ENCODE measurements around the gene TENT4B. TPM values are rescaled to one million over a fixed set of nuclear protein-coding genes. Genes with fewer than 3 reads are reported as not detected.
A peak's percentile ranks its signal among the peaks of the same experiment; 100 is the strongest.

Gene TENT4B
- total and polyA plus RNA-seq, 5 donors from 2014 or later = 3.5 to 19.7 (median 3.6) TPM

DNA sequence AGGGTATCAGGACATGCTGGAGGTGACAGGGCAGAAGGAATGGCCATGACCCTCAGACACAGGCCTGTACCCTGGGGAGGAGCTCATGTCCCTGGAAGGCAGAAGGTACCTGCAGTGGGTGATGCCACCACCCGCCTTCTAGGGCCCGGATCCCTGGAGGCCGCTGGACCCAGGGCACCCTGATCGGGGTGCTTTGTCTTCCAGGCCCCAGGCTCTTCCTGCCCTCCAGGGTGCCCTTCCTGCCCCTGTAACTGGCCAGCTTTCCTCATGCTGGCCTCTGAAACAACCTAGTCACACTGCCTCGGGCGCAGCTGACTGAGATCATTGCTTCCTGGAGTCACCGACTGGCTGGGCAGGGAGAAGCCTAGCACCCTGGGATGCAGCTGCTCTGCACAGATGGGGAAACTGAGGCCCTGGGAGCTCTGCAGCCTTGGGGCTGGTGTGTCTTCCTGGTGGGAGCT lies 119.0 kb downstream of the TENT4B start:
- DNase-seq (no peak), ATAC-seq (ENCODE audit: low read depth in 2 of 2) (no peak)
- peak overlapping the region; percentile 98 to 99 (median 99) for H3K27ac Mint-ChIP-seq
- H3K4me1 Mint-ChIP-seq = peaks cover 9 to 95% (median 61%) of the 10 kb centered on the region in 4 donors
- Histone ChIP-seq H3K27ac (ENCODE audit: insufficient read depth, low read length, poor library complexity, severe bottlenecking) (peak overlapping the region; percentile 88), H3K4me1 (ENCODE audit: control insufficient read depth, insufficient read depth, low read length, poor library complexity, severe bottlenecking) (peaks cover 99% of the 10 kb centered on the region), H3K36me3 (ENCODE audit: control insufficient read depth, insufficient read depth, low read length) (no peaks in the 10 kb centered on the region), H3K9me3 (ENCODE audit: control insufficient read depth in 2 of 2, low read length in 2 of 2) (no peaks in the 10 kb centered on the region), H3K27me3 (ENCODE audit: control insufficient read depth, insufficient read depth, low read length) (no peaks in the 10 kb centered on the region), H3K4me3 (ENCODE audit: low read depth, low read length) (no peak overlapping the region)
- peaks cover 24% of the 10 kb centered on the region for H3K36me3 Mint-ChIP-seq
- H3K27me3 Mint-ChIP-seq = no peaks in the 10 kb centered on the region
- H3K4me3 Mint-ChIP-seq = peak overlapping the region; percentile 57 to 98 (median 86)
- no peaks in the 10 kb centered on the region for H3K9me3 Mint-ChIP-seq

DNA sequence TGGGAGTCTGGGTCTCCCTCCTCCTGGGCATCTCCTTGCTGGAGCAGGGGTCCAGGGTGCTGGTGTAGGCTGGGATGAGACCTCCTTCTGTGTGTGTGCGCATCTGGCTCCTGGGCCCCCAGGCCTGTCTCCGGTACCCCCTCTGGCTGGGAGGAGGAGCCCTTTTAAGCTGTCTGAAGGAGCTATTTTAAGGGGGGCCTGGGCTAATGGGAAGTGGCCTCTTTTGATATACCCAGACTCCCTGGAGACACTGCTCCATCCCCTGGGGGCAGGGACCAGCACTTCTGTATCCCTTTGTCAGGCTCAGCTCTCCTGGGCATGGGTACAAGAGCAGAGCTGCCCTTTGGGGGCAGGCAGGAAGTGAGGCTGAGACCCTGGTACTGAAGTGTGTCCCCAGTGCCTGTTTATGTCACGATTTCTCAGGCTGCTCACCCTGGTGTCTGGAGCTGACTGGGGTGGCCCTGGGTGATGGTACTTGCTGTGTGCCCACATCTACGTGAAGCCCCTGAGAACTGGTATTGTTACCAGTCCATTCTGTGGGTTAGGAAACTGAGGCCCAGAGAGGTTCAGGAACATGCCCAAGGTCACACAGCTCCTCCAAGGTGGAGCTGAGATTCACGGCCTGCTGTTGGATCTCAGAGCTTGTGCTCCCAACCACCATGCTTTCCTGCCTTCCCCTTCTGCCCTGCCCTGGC lies 119.7 kb downstream of the TENT4B start:
- ATAC-seq (ENCODE audit: low read depth in 2 of 2) (no peak), DNase-seq (no peak)
- H3K27me3 Mint-ChIP-seq = no peaks in the 10 kb centered on the region
- no peaks in the 10 kb centered on the region for H3K27me3 ChIP-seq (ENCODE audit: control insufficient read depth, insufficient read depth, low read length)
- H3K27ac ChIP-seq (ENCODE audit: insufficient read depth, low read length, poor library complexity, severe bottlenecking) = peak overlapping the region; percentile 88
- peak overlapping the region; percentile 90 to 98 (median 96) for H3K4me3 Mint-ChIP-seq
- H3K4me1 ChIP-seq (ENCODE audit: control insufficient read depth, insufficient read depth, low read length, poor library complexity, severe bottlenecking) = peaks cover 99% of the 10 kb centered on the region
- H3K36me3 ChIP-seq (ENCODE audit: control insufficient read depth, insufficient read depth, low read length) = no peaks in the 10 kb centered on the region
- no peaks in the 10 kb centered on the region for H3K9me3 Mint-ChIP-seq
- H3K36me3 Mint-ChIP-seq = peaks cover 24% of the 10 kb centered on the region
- no peaks in the 10 kb centered on the region for H3K9me3 ChIP-seq (ENCODE audit: control insufficient read depth in 2 of 2, low read length in 2 of 2)
- peaks cover 12 to 97% (median 66%) of the 10 kb centered on the region in 4 donors for H3K4me1 Mint-ChIP-seq
- H3K4me3 ChIP-seq (ENCODE audit: low read depth, low read length) = peak overlapping the region; percentile 64
- peak overlapping the region; percentile 98 to 99 (median 99) for H3K27ac Mint-ChIP-seq

DNA sequence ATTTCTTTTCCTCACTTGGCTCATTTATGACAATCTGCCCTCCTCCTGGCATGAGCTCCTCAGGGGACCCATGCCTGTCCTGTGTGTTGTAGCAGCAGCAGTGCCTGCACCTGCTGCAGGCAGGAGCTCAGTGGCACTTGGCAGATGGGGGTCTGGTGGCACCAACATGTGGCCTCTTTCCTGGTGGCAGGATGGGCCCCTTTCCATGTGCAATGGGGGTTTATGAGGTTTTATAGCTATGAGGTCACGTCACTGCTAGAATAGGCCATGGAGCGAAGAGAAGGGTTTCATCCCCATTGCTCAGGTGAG lies 120.2 kb downstream of the TENT4B start:
- H3K4me3 Mint-ChIP-seq = peak overlapping the region; percentile 90 to 98 (median 96)
- no peaks in the 10 kb centered on the region for H3K36me3 ChIP-seq (ENCODE audit: control insufficient read depth, insufficient read depth, low read length)
- no peaks in the 10 kb centered on the region for H3K9me3 ChIP-seq (ENCODE audit: control insufficient read depth in 2 of 2, low read length in 2 of 2)
- peaks cover 99% of the 10 kb centered on the region for H3K4me1 ChIP-seq (ENCODE audit: control insufficient read depth, insufficient read depth, low read length, poor library complexity, severe bottlenecking)
- ATAC-seq (ENCODE audit: low read depth in 2 of 2) (no peak), DNase-seq (no peak)
- peak overlapping the region; percentile 98 to 99 (median 99) for H3K27ac Mint-ChIP-seq
- H3K4me1 Mint-ChIP-seq = peaks cover 13 to 99% (median 69%) of the 10 kb centered on the region in 4 donors
- H3K4me3 ChIP-seq (ENCODE audit: low read depth, low read length) = peak overlapping the region; percentile 64
- peaks cover 23% of the 10 kb centered on the region for H3K36me3 Mint-ChIP-seq
- no peaks in the 10 kb centered on the region for H3K27me3 ChIP-seq (ENCODE audit: control insufficient read depth, insufficient read depth, low read length)
- peak overlapping the region; percentile 88 for H3K27ac ChIP-seq (ENCODE audit: insufficient read depth, low read length, poor library complexity, severe bottlenecking)
- no peaks in the 10 kb centered on the region for H3K9me3 Mint-ChIP-seq
- no peaks in the 10 kb centered on the region for H3K27me3 Mint-ChIP-seq

DNA sequence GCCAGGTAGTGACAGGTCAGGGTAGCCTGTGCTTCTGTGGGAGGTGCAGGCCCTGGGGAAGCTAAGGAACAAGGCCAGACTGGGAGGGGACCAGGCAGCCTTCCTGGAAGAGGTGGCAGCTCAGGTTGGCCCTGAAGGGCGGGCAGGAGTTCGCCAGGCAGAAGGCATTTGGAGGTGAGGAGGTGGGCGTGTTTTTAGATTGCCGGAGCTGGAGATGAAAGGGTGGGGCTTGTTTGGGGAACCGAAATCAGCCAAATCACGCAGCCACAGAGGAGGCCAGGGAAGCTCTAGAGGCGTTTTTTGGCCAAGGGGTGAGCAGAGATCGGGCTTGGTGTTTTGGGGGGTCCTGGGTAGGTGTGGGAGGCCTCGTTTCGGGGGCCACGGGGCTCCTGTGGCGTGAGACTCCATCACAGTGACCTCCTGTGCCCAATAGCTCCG lies 120.8 kb downstream of the TENT4B start:
- Histone ChIP-seq H3K36me3 (ENCODE audit: control insufficient read depth, insufficient read depth, low read length) (no peaks in the 10 kb centered on the region), H3K27me3 (ENCODE audit: control insufficient read depth, insufficient read depth, low read length) (no peaks in the 10 kb centered on the region), H3K4me3 (ENCODE audit: low read depth, low read length) (peak overlapping the region; percentile 64), H3K9me3 (ENCODE audit: control insufficient read depth in 2 of 2, low read length in 2 of 2) (no peaks in the 10 kb centered on the region), H3K27ac (ENCODE audit: insufficient read depth, low read length, poor library complexity, severe bottlenecking) (peak overlapping the region; percentile 88), H3K4me1 (ENCODE audit: control insufficient read depth, insufficient read depth, low read length, poor library complexity, severe bottlenecking) (peaks cover 99% of the 10 kb centered on the region)
- DNase-seq = peak; percentile 18 to 78 (median 29)
- peaks cover 13 to 99% (median 69%) of the 10 kb centered on the region in 4 donors for H3K4me1 Mint-ChIP-seq
- H3K36me3 Mint-ChIP-seq = peaks cover 20% of the 10 kb centered on the region
- ATAC-seq (ENCODE audit: low read depth in 2 of 2) = peak; percentile 16 to 37
- H3K27ac Mint-ChIP-seq = peak overlapping the region; percentile 98 to 99 (median 99)
- H3K4me3 Mint-ChIP-seq = peak overlapping the region; percentile 90 to 98 (median 96)
- H3K27me3 Mint-ChIP-seq = no peaks in the 10 kb centered on the region
- no peaks in the 10 kb centered on the region for H3K9me3 Mint-ChIP-seq

DNA sequence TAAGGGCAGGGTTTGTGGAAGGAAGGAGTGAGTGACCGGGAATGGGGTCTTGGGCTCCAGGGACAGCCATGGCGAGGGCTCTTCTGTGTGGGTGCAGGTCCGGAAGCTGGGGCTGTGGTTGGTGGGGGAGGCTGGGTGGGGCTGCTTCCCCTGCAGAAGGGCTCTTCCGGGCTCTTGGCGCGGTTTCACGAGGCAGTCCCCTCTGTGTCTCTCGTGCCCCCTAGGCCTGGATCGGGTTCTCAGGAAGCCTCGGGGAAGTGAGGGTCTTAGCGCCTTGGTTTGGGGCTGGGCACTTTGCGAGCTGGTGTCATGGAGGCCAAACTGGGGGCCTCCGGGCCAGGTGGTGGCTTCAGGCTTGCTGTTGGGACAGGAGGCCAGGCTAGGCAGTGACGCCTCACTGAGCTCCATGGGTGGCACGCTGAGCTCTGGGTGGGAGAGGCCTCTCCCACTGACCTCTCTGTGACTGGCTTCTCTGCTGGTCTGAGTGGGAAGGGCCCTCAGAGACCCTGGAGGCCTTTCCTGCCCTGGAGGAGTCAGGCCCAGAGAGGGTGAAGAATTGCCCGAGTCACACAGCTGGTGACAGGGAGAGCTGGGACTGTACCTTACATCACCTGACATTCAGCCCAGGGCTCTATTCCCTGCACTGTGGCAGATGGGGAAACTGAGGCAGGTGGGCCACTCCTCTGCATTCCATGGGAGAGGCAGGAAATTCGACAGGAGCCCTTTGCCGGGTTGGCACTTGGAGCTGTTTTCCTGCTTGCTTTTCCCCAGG lies 121.4 kb downstream of the TENT4B start:
- Histone ChIP-seq H3K36me3 (ENCODE audit: control insufficient read depth, insufficient read depth, low read length) (no peaks in the 10 kb centered on the region), H3K27ac (ENCODE audit: insufficient read depth, low read length, poor library complexity, severe bottlenecking) (peak overlapping the region; percentile 88), H3K27me3 (ENCODE audit: control insufficient read depth, insufficient read depth, low read length) (no peaks in the 10 kb centered on the region), H3K4me1 (ENCODE audit: control insufficient read depth, insufficient read depth, low read length, poor library complexity, severe bottlenecking) (peaks cover 99% of the 10 kb centered on the region), H3K4me3 (ENCODE audit: low read depth, low read length) (peak overlapping the region; percentile 64), H3K9me3 (ENCODE audit: control insufficient read depth in 2 of 2, low read length in 2 of 2) (no peaks in the 10 kb centered on the region)
- Mint-ChIP-seq H3K4me1 (peaks cover 15 to 99% (median 69%) of the 10 kb centered on the region in 4 donors), H3K4me3 (peak overlapping the region; percentile 90 to 98 (median 96)), H3K27me3 (no peaks in the 10 kb centered on the region), H3K36me3 (peaks cover 19% of the 10 kb centered on the region), H3K9me3 (no peaks in the 10 kb centered on the region), H3K27ac (peak overlapping the region; percentile 98 to 99 (median 99))
- DNase-seq (peak; percentile 47 to 89 (median 66)), ATAC-seq (ENCODE audit: low read depth in 2 of 2) (peak; percentile 77 to 80)

DNA sequence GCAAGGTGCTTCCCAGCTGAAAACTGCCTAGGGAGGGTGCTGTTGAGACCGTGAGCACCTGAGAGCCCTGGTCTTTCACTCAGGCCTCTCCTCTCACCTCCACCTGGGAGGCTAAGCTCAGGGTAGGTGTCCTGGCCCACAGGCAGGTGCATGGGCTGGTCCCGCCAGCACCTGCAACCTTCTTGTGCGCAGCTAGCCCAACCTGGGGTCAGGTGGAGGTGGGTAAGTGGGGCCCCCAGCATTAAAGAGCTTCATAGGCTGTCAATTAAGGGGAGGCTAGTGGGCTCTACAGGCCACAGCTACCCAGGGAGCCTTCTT lies 122.0 kb downstream of the TENT4B start:
- ATAC-seq (ENCODE audit: low read depth in 2 of 2) (no peak), DNase-seq (no peak)
- no peaks in the 10 kb centered on the region for H3K9me3 ChIP-seq (ENCODE audit: control insufficient read depth in 2 of 2, low read length in 2 of 2)
- H3K4me1 ChIP-seq (ENCODE audit: control insufficient read depth, insufficient read depth, low read length, poor library complexity, severe bottlenecking) = peaks cover 99% of the 10 kb centered on the region
- Mint-ChIP-seq H3K27me3 (no peaks in the 10 kb centered on the region), H3K36me3 (peaks cover 21% of the 10 kb centered on the region), H3K4me1 (peaks cover 20 to 99% (median 69%) of the 10 kb centered on the region in 4 donors), H3K4me3 (peak overlapping the region; percentile 90 to 98 (median 96)), H3K9me3 (no peaks in the 10 kb centered on the region), H3K27ac (peak overlapping the region; percentile 98 to 99 (median 99))
- H3K27ac ChIP-seq (ENCODE audit: insufficient read depth, low read length, poor library complexity, severe bottlenecking) = peak overlapping the region; percentile 88
- peak overlapping the region; percentile 61 for H3K4me3 ChIP-seq (ENCODE audit: low read depth, low read length)
- H3K27me3 ChIP-seq (ENCODE audit: control insufficient read depth, insufficient read depth, low read length) = no peaks in the 10 kb centered on the region
- H3K36me3 ChIP-seq (ENCODE audit: control insufficient read depth, insufficient read depth, low read length) = no peaks in the 10 kb centered on the region

DNA sequence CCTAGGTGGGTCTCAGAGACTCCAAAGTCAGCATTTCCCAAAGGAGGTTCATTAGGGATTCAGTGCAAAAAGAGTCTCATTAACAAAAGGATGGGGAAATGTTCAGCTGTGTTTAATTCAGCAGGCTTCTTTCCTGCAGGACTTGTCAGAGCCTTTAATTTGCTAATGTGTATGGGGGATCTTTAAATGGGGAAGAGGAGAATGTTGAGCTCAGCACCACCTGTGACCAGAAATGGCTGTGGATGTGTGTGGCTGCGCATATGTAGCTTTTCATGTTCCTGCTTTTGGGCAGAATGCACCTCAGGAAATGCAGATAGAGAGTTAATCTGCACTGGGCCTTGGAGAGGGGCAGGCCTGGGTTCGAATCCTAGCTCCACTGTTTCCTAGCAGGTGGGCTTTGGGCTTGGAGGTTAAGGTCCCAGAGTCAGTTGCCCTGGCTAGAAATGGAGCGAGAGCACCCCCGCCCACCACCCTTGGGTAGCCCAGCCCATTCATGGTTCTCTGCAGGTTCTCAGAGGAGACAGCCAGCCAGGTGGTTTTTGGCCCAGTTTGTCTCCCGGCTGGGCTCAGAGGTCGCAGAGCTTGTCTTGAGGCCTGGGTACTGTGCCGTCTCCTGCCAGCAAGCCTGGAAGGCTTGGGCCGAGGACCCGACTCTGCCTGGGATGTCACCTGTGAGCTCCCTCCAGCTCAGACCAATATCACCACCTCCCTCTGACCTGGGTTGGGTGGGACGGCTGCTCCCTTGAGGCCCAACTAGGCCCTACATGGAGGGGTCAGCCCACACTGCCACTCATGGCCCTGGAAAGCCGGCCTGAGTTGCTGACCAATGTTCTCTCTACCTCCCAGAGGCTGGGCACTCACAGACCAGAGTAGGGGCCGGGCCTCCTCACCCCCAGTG lies 122.6 kb downstream of the TENT4B start:
- Histone ChIP-seq H3K4me3 (ENCODE audit: low read depth, low read length) (peak overlapping the region; percentile 61), H3K9me3 (ENCODE audit: control insufficient read depth in 2 of 2, low read length in 2 of 2) (no peaks in the 10 kb centered on the region), H3K36me3 (ENCODE audit: control insufficient read depth, insufficient read depth, low read length) (no peaks in the 10 kb centered on the region), H3K4me1 (ENCODE audit: control insufficient read depth, insufficient read depth, low read length, poor library complexity, severe bottlenecking) (peaks cover 99% of the 10 kb centered on the region), H3K27ac (ENCODE audit: insufficient read depth, low read length, poor library complexity, severe bottlenecking) (peak overlapping the region; percentile 88), H3K27me3 (ENCODE audit: control insufficient read depth, insufficient read depth, low read length) (no peaks in the 10 kb centered on the region)
- Mint-ChIP-seq H3K36me3 (peaks cover 22% of the 10 kb centered on the region), H3K27ac (peak overlapping the region; percentile 98 to 99 (median 99)), H3K27me3 (no peaks in the 10 kb centered on the region), H3K4me3 (peak overlapping the region; percentile 90 to 98 (median 96)), H3K9me3 (no peaks in the 10 kb centered on the region), H3K4me1 (peaks cover 26 to 99% (median 70%) of the 10 kb centered on the region in 4 donors)
- ATAC-seq (ENCODE audit: low read depth in 2 of 2) = no peak
- DNase-seq = no peak
